NB4 (cell line): ENCODE measurements around the gene CDC42BPA.

Experiments used
- CTCF ChIP-seq: IDR thresholded peaks from one replicate; pipeline ENCODE4 v1.5.1; 2012; ENCODE audit warnings: low read depth, low read length
- MAX ChIP-seq: IDR thresholded peaks from 2 replicates; pipeline ENCODE4 v1.6.1; 2011; ENCODE audit warnings: low read depth, low read length
- MYC ChIP-seq: IDR thresholded peaks from 2 replicates; pipeline ENCODE4 v1.6.1; 2011; ENCODE audit warnings: low read depth, low read length
- POLR2A ChIP-seq: IDR thresholded peaks from 2 replicates; pipeline ENCODE4 v1.6.1; 2011; ENCODE audit warnings: mild to moderate bottlenecking; ENCODE audit not compliant: insufficient read length; ENCODE audit errors: extremely low read depth

GRCh38 chr1:227006226-227006796 lies 312.0 kb downstream of the CDC42BPA start:
- TF ChIP-seq CTCF, result no peak
- TF ChIP-seq POLR2A, result no peak
- TF ChIP-seq MYC, result no peak
- no peak for TF ChIP-seq MAX
